Muscle of leg (tissue), 16 donors: ENCODE results near the gene AP5S1. TPM values are rescaled to one million over a fixed set of nuclear protein-coding genes. Genes with fewer than 3 reads are reported as not detected.
A peak's percentile ranks its signal among the peaks of the same experiment; 100 is the strongest.

Experiments used
- DNase-seq: peaks from one replicate; pipeline ENCODE4 v3.0.0; 2013
- H3K27ac ChIP-seq: one replicate; pipeline ENCODE4 v1.5.1; 2013; ENCODE audit warnings: mild to moderate bottlenecking, low read length, control low read depth
- H3K27me3 ChIP-seq: one replicate; pipeline ENCODE4 v1.6.1; 2013; ENCODE audit warnings: low read length; ENCODE audit not compliant: control insufficient read depth, insufficient read depth
- H3K36me3 ChIP-seq: one replicate; pipeline ENCODE4 v1.6.1; 2013; ENCODE audit warnings: low read length; ENCODE audit not compliant: control insufficient read depth, insufficient read depth
- H3K4me1 ChIP-seq: one replicate; pipeline ENCODE4 v1.6.1; 2013; ENCODE audit warnings: low read length; ENCODE audit not compliant: control insufficient read depth, insufficient read depth
- H3K4me3 ChIP-seq: one replicate; pipeline ENCODE4 v1.5.1; 2013; ENCODE audit warnings: low read length, control low read depth
- H3K9me3 ChIP-seq: replicated peaks from 2 replicates; pipeline ENCODE4 v1.6.1; 2013; ENCODE audit warnings: low read depth, low read length; ENCODE audit not compliant: control insufficient read depth
- WGBS: methylation state at CpG from one replicate; pipeline ENCODE4 v1.1.5; 2013; ENCODE audit warnings: missing lambda C conversion rate; ENCODE audit not compliant: insufficient coverage; 5-methylcytosine and 5-hydroxymethylcytosine counted together
- long read RNA-seq, 11 donors: transcript quantifications; one replicate each; lab custom pipeline, GENCODE V29; 2026
- polyA plus RNA-seq, 8 donors: library from polyadenylated mRNA; unstranded; fragments of 120-200 nt; gene quantifications; one replicate each; pipeline versions ENCODE4 v1.2.1 to v1.2.3, GENCODE V29; 2013; ENCODE audit warnings: inconsistent platforms in 1 of 8, low replicate concordance in 1 of 8; ENCODE audit not compliant: insufficient read length in 8 of 8, insufficient read depth in 1 of 8
- total RNA-seq: library from RNA; stranded (reverse); fragments of 120-200 nt; gene quantifications from one replicate; pipeline ENCODE4 v1.2.4, GENCODE V29; 2013

The AP5S1 gene
- total RNA-seq (9.2 TPM), polyA plus RNA-seq (10 to 100 TPM in 4 of 8 donors, 1 to 10 TPM in 4; 8.3 to 10.8 (median 10.2) TPM)
- long read RNA-seq, donor 1, full-length matches to known transcripts = 1 of 1 reads
- long read RNA-seq, donor 1, partial matches to known transcripts = 0 of 1 reads
- long read RNA-seq, donor 1, other reads (novel, unspliced or antisense) = 0 of 1 reads
- long read RNA-seq, donor 2 = 0 reads
- long read RNA-seq, donor 3, full-length matches to known transcripts = 2 of 2 reads
- long read RNA-seq, donor 3, partial matches to known transcripts = 0 of 2 reads
- long read RNA-seq, donor 3, other reads (novel, unspliced or antisense) = 0 of 2 reads
- long read RNA-seq, donor 4, full-length matches to known transcripts = 3 of 3 reads
- long read RNA-seq, donor 4, partial matches to known transcripts = 0 of 3 reads
- long read RNA-seq, donor 4, other reads (novel, unspliced or antisense) = 0 of 3 reads
- long read RNA-seq, donor 5, full-length matches to known transcripts = 10 of 10 reads
- long read RNA-seq, donor 5, partial matches to known transcripts = 0 of 10 reads
- long read RNA-seq, donor 5, other reads (novel, unspliced or antisense) = 0 of 10 reads
- long read RNA-seq, donor 6, full-length matches to known transcripts = 10 of 10 reads
- long read RNA-seq, donor 6, partial matches to known transcripts = 0 of 10 reads
- long read RNA-seq, donor 6, other reads (novel, unspliced or antisense) = 0 of 10 reads
- long read RNA-seq, donor 7, partial matches to known transcripts = 0 of 2 reads
- long read RNA-seq, donor 7, other reads (novel, unspliced or antisense) = 0 of 2 reads
- long read RNA-seq, donor 8, full-length matches to known transcripts = 3 of 3 reads
- long read RNA-seq, donor 8, partial matches to known transcripts = 0 of 3 reads
- long read RNA-seq, donor 8, other reads (novel, unspliced or antisense) = 0 of 3 reads
- long read RNA-seq, donor 9, full-length matches to known transcripts = 5 of 5 reads
- long read RNA-seq, donor 9, partial matches to known transcripts = 0 of 5 reads
- long read RNA-seq, donor 9, other reads (novel, unspliced or antisense) = 0 of 5 reads
- long read RNA-seq, donor 10, full-length matches to known transcripts = 6 of 6 reads
- long read RNA-seq, donor 10, partial matches to known transcripts = 0 of 6 reads
- long read RNA-seq, donor 10, other reads (novel, unspliced or antisense) = 0 of 6 reads
- long read RNA-seq, donor 11, full-length matches to known transcripts = 3 of 3 reads
- long read RNA-seq, donor 11, partial matches to known transcripts = 0 of 3 reads
- long read RNA-seq, donor 11, other reads (novel, unspliced or antisense) = 0 of 3 reads

- H3K9me3 ChIP-seq = no peaks in the 10 kb centered on the region
- no peaks in the 10 kb centered on the region for H3K27me3 ChIP-seq
- WGBS = under 1% methylated on average over 95 of the region's 96 CpGs
- peak within 1 kb of the TSS; percentile 99 for H3K27ac ChIP-seq
- peak; percentile 99 for DNase-seq
- peaks cover 28% of the 10 kb centered on the region for H3K4me1 ChIP-seq
- H3K4me3 ChIP-seq = peak within 1 kb of the TSS; percentile 78
- peaks cover 31% of the 10 kb centered on the region for H3K36me3 ChIP-seq
Measured at GRCh38 chr20:3820048-3820900, at the start of gene AP5S1. AP5S1 (plus strand) TSS chr20:3820547; CDS start chr20:3822118, 1,571 bp downstream.

- H3K27ac ChIP-seq = no peak overlapping the region
- H3K4me1 ChIP-seq = peaks cover 21% of the 10 kb centered on the region
- DNase-seq = no peak
- no peak overlapping the region for H3K4me3 ChIP-seq
- H3K9me3 ChIP-seq = no peaks in the 10 kb centered on the region
- H3K36me3 ChIP-seq = no peaks in the 10 kb centered on the region
- WGBS = no CpG with 5 or more reads among the region's 7 CpGs
- H3K27me3 ChIP-seq = no peaks in the 10 kb centered on the region
Measured at GRCh38 chr20:3771552-3772058, 48.7 kb upstream of the AP5S1 start.

- H3K36me3 ChIP-seq = no peaks in the 10 kb centered on the region
- no peaks in the 10 kb centered on the region for H3K9me3 ChIP-seq
- H3K4me3 ChIP-seq = no peak overlapping the region
- no peak overlapping the region for H3K27ac ChIP-seq
- DNase-seq = no peak
- H3K27me3 ChIP-seq = peaks cover 31% of the 10 kb centered on the region
- 88% methylated on average over 1 of the region's 4 CpGs for WGBS
- peaks cover 14% of the 10 kb centered on the region for H3K4me1 ChIP-seq
Measured at GRCh38 chr20:3775457-3776108, 44.8 kb upstream of the AP5S1 start.

GRCh38 chr20:3777381-3777715 lies 43.0 kb upstream of the AP5S1 start:
- Histone ChIP-seq H3K4me1 (peaks cover 23% of the 10 kb centered on the region), H3K4me3 (peak overlapping the region; percentile 38), H3K27ac (no peak overlapping the region), H3K9me3 (no peaks in the 10 kb centered on the region), H3K27me3 (peaks cover 31% of the 10 kb centered on the region), H3K36me3 (peaks cover 3% of the 10 kb centered on the region)
- WGBS = 10% methylated on average over 9 of the region's 16 CpGs
- no peak for DNase-seq

GRCh38 chr20:3777716-3778629 lies 42.4 kb upstream of the AP5S1 start:
- 2% methylated on average over 65 of the region's 70 CpGs for WGBS
- Histone ChIP-seq H3K27ac (no peak overlapping the region), H3K4me3 (peak overlapping the region; percentile 38), H3K27me3 (peaks cover 31% of the 10 kb centered on the region), H3K9me3 (no peaks in the 10 kb centered on the region), H3K36me3 (peaks cover 8% of the 10 kb centered on the region), H3K4me1 (peaks cover 23% of the 10 kb centered on the region)
- peak; percentile 50 for DNase-seq

GRCh38 chr20:3778976-3779375 lies 41.4 kb upstream of the AP5S1 start:
- peaks cover 33% of the 10 kb centered on the region for H3K4me1 ChIP-seq
- peak; percentile 15 for DNase-seq

GRCh38 chr20:3781153-3781910 lies 39.0 kb upstream of the AP5S1 start, which contains the start of gene SPEF1:
SPEF1 (minus strand) TSS chr20:3781448; CDS start chr20:3781287, 161 bp downstream.
- 5% methylated on average over 22 of the region's 28 CpGs for WGBS
- H3K27me3 ChIP-seq = peaks cover 31% of the 10 kb centered on the region
- peak within 1 kb of the TSS; percentile 21 for H3K4me3 ChIP-seq
- peaks cover 20% of the 10 kb centered on the region for H3K36me3 ChIP-seq
- no peaks in the 10 kb centered on the region for H3K9me3 ChIP-seq
- peaks cover 50% of the 10 kb centered on the region for H3K4me1 ChIP-seq
- DNase-seq = peak; percentile 97
- H3K27ac ChIP-seq = peak within 1 kb of the TSS; percentile 25

More at GRCh38 chr20:3778976-3779375, 41.4 kb upstream of the AP5S1 start:
- no peak overlapping the region for H3K4me3 ChIP-seq
- H3K36me3 ChIP-seq = peaks cover 8% of the 10 kb centered on the region
- H3K9me3 ChIP-seq = no peaks in the 10 kb centered on the region
- 19% methylated on average over 15 of the region's 18 CpGs for WGBS
- peaks cover 31% of the 10 kb centered on the region for H3K27me3 ChIP-seq
- no peak overlapping the region for H3K27ac ChIP-seq
